Left lung (tissue), 10 donors: ENCODE measurements around the gene PQBP1. TPM values are rescaled to one million over a fixed set of nuclear protein-coding genes. Genes with fewer than 3 reads are reported as not detected.

Experiments used
- ATAC-seq: fragments of 200-7000 bp; cut with Tn5 transposase; one replicate; pipeline ENCODE4 v1.9.1; 2020; ENCODE audit warnings: moderate library complexity
- DNase-seq, 4 donors: peaks; one replicate each; pipeline ENCODE4 v3.0.0-alpha.2; 2013 to 2020
- H3K27ac ChIP-seq, 2 donors: fragments of 200-600 bp; sonication (generic) in 1 of 2; one replicate each; pipeline versions ENCODE4 v1.5.0 to v1.8.0; 2020 to 2021
- H3K27me3 ChIP-seq, 2 donors: fragments of 200-600 bp; sonication (generic) in 1 of 2; one replicate each; pipeline versions ENCODE4 v1.5.0 to v1.8.0; 2020 to 2021
- H3K36me3 ChIP-seq, 2 donors: fragments of 200-600 bp; sonication (generic) in 1 of 2; one replicate each; pipeline versions ENCODE4 v1.5.0 to v1.8.0; 2020 to 2021
- H3K4me1 ChIP-seq, 2 donors: fragments of 200-600 bp; one replicate each; pipeline ENCODE4 v1.8.0; 2021
- H3K4me3 ChIP-seq, 2 donors: fragments of 200-600 bp; sonication (generic) in 1 of 2; one replicate each; pipeline versions ENCODE4 v1.5.0 to v1.8.0; 2020 to 2021; ENCODE audit warnings: mild to moderate bottlenecking in 1 of 2
- H3K9me3 ChIP-seq, 2 donors: fragments of 200-600 bp; sonication (generic) in 1 of 2; one replicate each; pipeline versions ENCODE4 v1.5.0 to v1.8.0; 2020 to 2021
- CTCF ChIP-seq, 2 donors: fragments of 200-600 bp; sonication (generic) in 1 of 2; IDR thresholded peaks; one replicate each; pipeline versions ENCODE4 v1.5.0 to v1.8.0; 2021; ENCODE audit warnings: antibody characterized with exemption in 2 of 2
- intact Hi-C, 2 donors: fragments of 100-400 bp; cut with DNase I; formaldehyde crosslinking; loops; one replicate each; pipeline versions ENCODE4 v1.11.2 to v1.14.2; 2022
- polyA plus RNA-seq, 6 donors: library from polyadenylated mRNA; unstranded; fragments of 120-200 nt; gene quantifications; one replicate each; pipeline ENCODE4 v1.2.1, GENCODE V29; 2013; ENCODE audit not compliant: insufficient read length in 6 of 6
- total RNA-seq, 2 donors: library from RNA; stranded (reverse); fragmentation: NEBNext Ultra II Directional; extraction: Animal tissue kit (Norgen Biotek cat#: 25700); gene quantifications; one replicate each; pipeline ENCODE4 v1.2.1, GENCODE V29; 2021
- donor health status: DM: no; HTN: yes; CAD: no.
- donor health status: DM: no; HTN: no; CAD: no.

PQBP1 gene
- total and polyA plus RNA-seq, 8 donors: 56.3 to 84.6 (median 77.9) TPM

- DNase-seq: no peak
- no peak for ATAC-seq
- no peak for TF ChIP-seq CTCF (IDR thresholded peaks at IDR 0.05)
- Histone ChIP-seq H3K27ac (peak overlapping the region in 1 of 2 donors; percentile 93), H3K9me3 (no peaks in the 10 kb centered on the region), H3K27me3 (no peaks in the 10 kb centered on the region), H3K4me3 (no peak overlapping the region), H3K4me1 (peaks cover 4 to 65% of the 10 kb centered on the region in 2 donors), H3K36me3 (peaks cover 0 to 4% of the 10 kb centered on the region in 2 donors)
- intact Hi-C loops: no loop called here
Measured at GRCh38 chrX:48939524-48940228, 41.9 kb downstream of the PQBP1 start.

GRCh38 chrX:48940404-48940955 is 42.8 kb downstream of the PQBP1 start:
- H3K9me3 ChIP-seq: no peaks in the 10 kb centered on the region
- H3K27ac ChIP-seq: peak overlapping the region in 1 of 2 donors; percentile 93
- H3K27me3 ChIP-seq: no peaks in the 10 kb centered on the region
- peaks cover 4 to 57% of the 10 kb centered on the region in 2 donors for H3K4me1 ChIP-seq
- intact Hi-C loops: no loop called here
- no peak for TF ChIP-seq CTCF (IDR thresholded peaks at IDR 0.05)
- DNase-seq: no peak
- H3K4me3 ChIP-seq: no peak overlapping the region
- H3K36me3 ChIP-seq: peaks cover 0 to 4% of the 10 kb centered on the region in 2 donors
- no peak for ATAC-seq

- peaks cover 0 to 34% of the 10 kb centered on the region in 2 donors for H3K4me1 ChIP-seq
- ATAC-seq (no peak), DNase-seq (no peak)
- no peak overlapping the region for H3K4me3 ChIP-seq
- no peaks in the 10 kb centered on the region for H3K9me3 ChIP-seq
- peaks cover 0 to 4% of the 10 kb centered on the region in 2 donors for H3K36me3 ChIP-seq
- no peak overlapping the region for H3K27ac ChIP-seq
- H3K27me3 ChIP-seq: no peaks in the 10 kb centered on the region
- TF ChIP-seq CTCF (IDR thresholded peaks at IDR 0.05): no peak
- intact Hi-C loops: no loop called here
Measured at GRCh38 chrX:48942895-48943294, 45.2 kb downstream of the PQBP1 start.

GRCh38 chrX:48945517-48946348 is 48.0 kb downstream of the PQBP1 start:
- peak; percentile 39 to 80 (median 52) for DNase-seq
- peaks cover 0 to 8% of the 10 kb centered on the region in 2 donors for H3K4me1 ChIP-seq

More at GRCh38 chrX:48945517-48946348, 48.0 kb downstream of the PQBP1 start:
- Histone ChIP-seq H3K4me3 (no peak overlapping the region), H3K36me3 (peaks cover 0 to 10% of the 10 kb centered on the region in 2 donors), H3K27me3 (no peaks in the 10 kb centered on the region), H3K27ac (no peak overlapping the region), H3K9me3 (no peaks in the 10 kb centered on the region)
- TF ChIP-seq CTCF (IDR thresholded peaks at IDR 0.05): peak; percentile 64 to 66
- ATAC-seq: peak; percentile 86
- intact Hi-C loops: no loop called here
